SKM-1 treated with dmso at 0.1 percent for 144 hours (cell line): Measurements from ENCODE around the gene MTPN.
A peak's percentile ranks its signal among the peaks of the same experiment; 100 is the strongest.

ENCODE experiments used
- DNase-seq: peaks from one replicate; lab custom pipeline; 2025; ENCODE audit not compliant: unreplicated experiment; lab: John Stamatoyannopoulos, UW

The MTPN gene

GRCh38 chr7:135929249-135929648 lies 47.9 kb downstream of the MTPN start:
- no peak for DNase-seq

GRCh38 chr7:135928136-135928535 lies 49.0 kb downstream of the MTPN start:
- no peak for DNase-seq

GRCh38 chr7:135925210-135925609 lies 51.9 kb downstream of the MTPN start:
- no peak for DNase-seq

GRCh38 chr7:135924302-135924701 lies 52.9 kb downstream of the MTPN start:
- no peak for DNase-seq

GRCh38 chr7:135922263-135922662 lies 54.9 kb downstream of the MTPN start:
- no peak for DNase-seq

GRCh38 chr7:135920478-135920877 lies 56.7 kb downstream of the MTPN start:
- no peak for DNase-seq

GRCh38 chr7:135919071-135919841 lies 57.9 kb downstream of the MTPN start:
- DNase-seq: no peak

GRCh38 chr7:135918134-135918533 lies 59.0 kb downstream of the MTPN start:
- no peak for DNase-seq

GRCh38 chr7:135917721-135918120 lies 59.4 kb downstream of the MTPN start:
- DNase-seq: peak; percentile 74

GRCh38 chr7:135914346-135914745 lies 62.8 kb downstream of the MTPN start:
- DNase-seq: no peak

- DNase-seq: peak; percentile 52
These were observed 63.8 kb downstream of the MTPN start for GRCh38 chr7:135913404-135913803.

- no peak for DNase-seq
These were observed 66.1 kb downstream of the MTPN start for GRCh38 chr7:135911099-135911498.

- no peak for DNase-seq
These were observed 66.6 kb downstream of the MTPN start for GRCh38 chr7:135910393-135911036.

- no peak for DNase-seq
These were observed 71.3 kb downstream of the MTPN start for GRCh38 chr7:135905858-135906257.

- DNase-seq: no peak
These were observed 71.8 kb downstream of the MTPN start for GRCh38 chr7:135905355-135905754.

- no peak for DNase-seq
These were observed 72.9 kb downstream of the MTPN start for GRCh38 chr7:135904282-135904681.

- no peak for DNase-seq
These were observed 75.3 kb downstream of the MTPN start for GRCh38 chr7:135901585-135902540.

GRCh38 chr7:135900065-135900546 lies 77.1 kb downstream of the MTPN start:
- DNase-seq: no peak

- DNase-seq: no peak
These were observed 77.6 kb downstream of the MTPN start for GRCh38 chr7:135899458-135900064.

- no peak for DNase-seq
These were observed 78.9 kb downstream of the MTPN start for GRCh38 chr7:135898226-135898625.

GRCh38 chr7:135894816-135895215 lies 82.3 kb downstream of the MTPN start:
- DNase-seq: no peak
